Measurements from ENCODE around the gene PROCR. TPM values are rescaled to one million over a fixed set of nuclear protein-coding genes. Genes with fewer than 3 reads are reported as not detected.

Gene PROCR
- total RNA-seq = 100 to 1,000 TPM; 124 to 266 (median 151) TPM

- TF ChIP-seq, protein P1, sequence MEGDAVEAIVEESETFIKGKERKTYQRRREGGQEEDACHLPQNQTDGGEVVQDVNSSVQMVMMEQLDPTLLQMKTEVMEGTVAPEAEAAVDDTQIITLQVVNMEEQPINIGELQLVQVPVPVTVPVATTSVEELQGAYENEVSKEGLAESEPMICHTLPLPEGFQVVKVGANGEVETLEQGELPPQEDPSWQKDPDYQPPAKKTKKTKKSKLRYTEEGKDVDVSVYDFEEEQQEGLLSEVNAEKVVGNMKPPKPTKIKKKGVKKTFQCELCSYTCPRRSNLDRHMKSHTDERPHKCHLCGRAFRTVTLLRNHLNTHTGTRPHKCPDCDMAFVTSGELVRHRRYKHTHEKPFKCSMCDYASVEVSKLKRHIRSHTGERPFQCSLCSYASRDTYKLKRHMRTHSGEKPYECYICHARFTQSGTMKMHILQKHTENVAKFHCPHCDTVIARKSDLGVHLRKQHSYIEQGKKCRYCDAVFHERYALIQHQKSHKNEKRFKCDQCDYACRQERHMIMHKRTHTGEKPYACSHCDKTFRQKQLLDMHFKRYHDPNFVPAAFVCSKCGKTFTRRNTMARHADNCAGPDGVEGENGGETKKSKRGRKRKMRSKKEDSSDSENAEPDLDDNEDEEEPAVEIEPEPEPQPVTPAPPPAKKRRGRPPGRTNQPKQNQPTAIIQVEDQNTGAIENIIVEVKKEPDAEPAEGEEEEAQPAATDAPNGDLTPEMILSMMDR (IDR thresholded peaks at IDR 0.05) = no peak
- peak; percentile 62 for DNase-seq (ENCODE audit: low spot score)
- ATAC-seq (ENCODE audit: low FRiP score) = peak; percentile 90
Measured at GRCh38 chr20:35171753-35172433, at the start of gene PROCR. TSS of gene PROCR (plus strand) at chr20:35172072. CDS start at chr20:35172155, 83 bp downstream.

- TF ChIP-seq, protein P1 (IDR thresholded peaks at IDR 0.05) = no peak
- ATAC-seq (ENCODE audit: low FRiP score) = no peak
- DNase-seq (ENCODE audit: low spot score) = no peak
Measured at GRCh38 chr20:35122756-35123405, 49.0 kb upstream of the PROCR start.

GRCh38 chr20:35125753-35126152 lies 46.1 kb upstream of the PROCR start:
- DNase-seq (ENCODE audit: low spot score) (no peak), ATAC-seq (ENCODE audit: low FRiP score) (no peak)
- TF ChIP-seq, protein P1 (IDR thresholded peaks at IDR 0.05) = no peak

GRCh38 chr20:35129647-35130069 lies 42.2 kb upstream of the PROCR start:
- ATAC-seq (ENCODE audit: low FRiP score) = no peak
- TF ChIP-seq, protein P1 (IDR thresholded peaks at IDR 0.05) = no peak
- DNase-seq (ENCODE audit: low spot score) = no peak

- ATAC-seq (ENCODE audit: low FRiP score) (no peak), DNase-seq (ENCODE audit: low spot score) (no peak)
- TF ChIP-seq, protein P1 (IDR thresholded peaks at IDR 0.05) = no peak
Measured at GRCh38 chr20:35131934-35132333, 39.9 kb upstream of the PROCR start.

- DNase-seq (ENCODE audit: low spot score) = no peak
- TF ChIP-seq, protein P1 (IDR thresholded peaks at IDR 0.05) = no peak
- ATAC-seq (ENCODE audit: low FRiP score) = no peak
Measured at GRCh38 chr20:35133031-35133430, 38.8 kb upstream of the PROCR start.

GRCh38 chr20:35133735-35134134 lies 38.1 kb upstream of the PROCR start:
- TF ChIP-seq, protein P1 (IDR thresholded peaks at IDR 0.05) = no peak
- DNase-seq (ENCODE audit: low spot score) (no peak), ATAC-seq (ENCODE audit: low FRiP score) (no peak)
